SK-N-MC (cell line): Measurements from ENCODE around the gene MMP24OS.

Source experiments
- DNase-seq: peaks from one replicate; pipeline ENCODE4 v3.0.0-alpha.2; 2011; ENCODE audit warnings: low read depth, low spot score
- H3K27ac ChIP-seq: fragments of 200-600 bp; sonication (generic); 2 replicates; pipeline ENCODE4 v1.5.1; 2016; ENCODE audit warnings: mixed run types
- H3K36me3 ChIP-seq: fragments of 200-600 bp; sonication (generic); 2 replicates; pipeline ENCODE4 v1.6.1; 2017; ENCODE audit warnings: antibody characterized with exemption, low read length, mixed read lengths; ENCODE audit not compliant: insufficient read depth
- H3K4me3 ChIP-seq: fragments of 200-600 bp; sonication (generic); 2 replicates; pipeline ENCODE4 v1.5.1; 2016
- H3K9ac ChIP-seq: fragments of 200-600 bp; sonication (generic); 2 replicates; pipeline ENCODE4 v1.8.0; 2017; ENCODE audit warnings: mixed run types, mixed read lengths; ENCODE audit not compliant: insufficient read length
- H3K9me3 ChIP-seq: fragments of 200-600 bp; sonication (generic); 2 replicates; pipeline ENCODE4 v1.6.1; 2017; ENCODE audit warnings: low read depth, mild to moderate bottlenecking, antibody characterized with exemption, low read length, moderate library complexity, mixed read lengths
- EZH2 ChIP-seq: fragments of 200-600 bp; sonication (generic); IDR thresholded peaks from one replicate; pipeline ENCODE4 v1.6.1; 2017; ENCODE audit warnings: antibody characterized with exemption
- FOXP2 ChIP-seq: optimal IDR thresholded peaks from 2 replicates; pipeline ENCODE3; 2011; ENCODE audit warnings: mild to moderate bottlenecking, moderate library complexity; ENCODE audit not compliant: insufficient read depth; ENCODE audit errors: extremely low read length, control extremely low read depth
- POLR2AphosphoS5 ChIP-seq: IDR thresholded peaks from 2 replicates; pipeline ENCODE4 v1.6.1; 2012; ENCODE audit warnings: mild to moderate bottlenecking, low read depth, low read length, borderline replicate concordance

The MMP24OS gene

DNA sequence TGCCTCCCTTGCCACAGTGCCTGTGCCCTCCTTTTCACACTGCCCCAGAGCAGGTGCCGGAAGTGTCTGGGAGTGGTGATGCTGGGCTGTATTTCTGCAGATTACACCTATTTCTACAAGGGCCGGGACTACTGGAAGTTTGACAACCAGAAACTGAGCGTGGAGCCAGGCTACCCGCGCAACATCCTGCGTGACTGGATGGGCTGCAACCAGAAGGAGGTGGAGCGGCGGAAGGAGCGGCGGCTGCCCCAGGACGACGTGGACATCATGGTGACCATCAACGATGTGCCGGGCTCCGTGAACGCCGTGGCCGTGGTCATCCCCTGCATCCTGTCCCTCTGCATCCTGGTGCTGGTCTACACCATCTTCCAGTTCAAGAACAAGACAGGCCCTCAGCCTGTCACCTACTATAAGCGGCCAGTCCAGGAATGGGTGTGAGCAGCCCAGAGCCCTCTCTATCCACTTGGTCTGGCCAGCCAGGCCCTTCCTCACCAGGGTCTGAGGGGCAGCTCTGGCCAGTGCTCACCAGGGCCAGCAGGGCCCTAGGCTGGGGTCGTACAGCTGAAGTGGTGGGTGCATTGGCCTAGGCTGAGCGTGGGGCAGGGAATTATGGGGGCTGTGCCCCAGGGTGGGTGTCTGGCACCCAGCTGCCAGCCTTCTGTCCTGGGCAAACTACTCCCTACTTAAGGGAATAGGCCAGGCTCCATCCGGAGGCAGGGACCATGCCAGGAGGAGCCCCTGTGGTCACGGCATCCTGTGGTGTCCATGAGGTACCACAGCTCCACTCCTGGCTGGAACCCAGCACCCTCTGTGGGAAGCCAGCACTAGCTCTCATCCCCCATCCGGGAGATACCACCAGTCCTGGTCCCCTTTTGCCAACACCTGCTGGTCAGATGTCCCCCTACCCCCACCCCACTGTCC is 3.5 kb downstream of the MMP24OS start:
- H3K36me3 ChIP-seq: peaks cover 13% of the 10 kb centered on the region; the same call in 1 of the 2 replicates
- H3K4me3 ChIP-seq: no peak overlapping the region
- H3K27ac ChIP-seq: no peak overlapping the region
- no peak for TF ChIP-seq FOXP2
- no peak for TF ChIP-seq POLR2AphosphoS5
- TF ChIP-seq EZH2: no peak
- no peaks in the 10 kb centered on the region for H3K9me3 ChIP-seq
- no peak overlapping the region for H3K9ac ChIP-seq
- no peak for DNase-seq

DNA sequence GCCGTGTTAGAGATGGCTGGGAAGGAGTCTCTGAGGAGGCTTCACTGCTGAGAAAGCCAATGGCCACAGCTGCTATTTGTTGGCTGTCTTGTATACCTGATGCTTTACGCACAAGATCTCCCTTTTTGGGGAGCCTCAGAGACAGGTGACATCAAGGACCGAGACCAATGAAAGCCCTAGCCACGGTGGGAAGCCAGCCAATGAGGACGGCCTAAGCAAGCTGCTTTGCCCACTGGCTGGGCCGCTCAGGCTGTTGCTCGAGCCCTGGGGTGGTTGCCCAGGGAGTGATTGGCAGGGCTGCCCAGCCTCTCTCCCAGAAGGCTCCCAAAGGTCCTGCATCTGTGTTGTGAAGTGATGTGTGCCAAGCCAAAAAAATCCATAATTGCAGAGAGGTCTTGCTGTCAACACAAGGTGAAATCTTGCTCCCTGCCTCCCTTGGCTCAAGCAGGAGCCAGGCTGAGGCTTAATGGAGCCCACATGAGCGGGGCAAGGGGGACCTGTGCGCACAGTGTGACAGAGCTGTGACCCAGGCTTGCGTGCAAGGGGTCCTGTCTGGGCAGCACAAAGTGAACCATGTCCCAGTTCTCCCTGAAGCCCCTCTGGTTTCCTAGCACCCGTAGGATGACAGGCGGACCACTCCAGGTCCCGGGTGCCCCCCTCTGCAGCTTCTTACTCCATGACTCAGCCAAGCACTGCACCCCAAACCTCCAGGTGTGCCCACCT is 4.3 kb downstream of the MMP24OS start:
- Histone ChIP-seq H3K36me3 (peaks cover 4% of the 10 kb centered on the region; the same call in 1 of the 2 replicates), H3K9me3 (no peaks in the 10 kb centered on the region), H3K9ac (no peak overlapping the region), H3K4me3 (no peak overlapping the region), H3K27ac (no peak overlapping the region)
- TF ChIP-seq EZH2 (no peak), POLR2AphosphoS5 (no peak), FOXP2 (no peak)
- no peak for DNase-seq

DNA sequence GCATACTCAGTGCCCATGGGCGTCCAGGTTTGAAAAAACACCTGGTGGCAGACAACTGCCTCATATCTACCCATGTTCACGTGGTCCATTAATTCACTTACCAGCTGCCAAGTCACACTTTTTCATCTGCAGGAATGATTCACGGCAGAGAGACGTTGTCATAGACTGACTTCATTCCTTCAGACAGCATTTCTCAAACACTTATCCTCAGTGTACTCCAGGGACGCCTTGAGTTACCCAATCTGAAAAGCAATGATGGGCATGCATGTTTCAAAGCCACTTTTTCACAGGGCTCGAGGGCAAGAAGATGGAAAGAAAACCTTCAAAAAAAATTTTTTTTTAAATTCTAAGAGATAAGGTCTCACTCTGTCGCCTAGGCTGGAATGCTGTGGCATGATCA is 6.0 kb downstream of the MMP24OS start:
- Histone ChIP-seq H3K4me3 (no peak overlapping the region), H3K9me3 (no peaks in the 10 kb centered on the region), H3K27ac (no peak overlapping the region), H3K9ac (no peak overlapping the region), H3K36me3 (no peaks in the 10 kb centered on the region)
- no peak for DNase-seq
- TF ChIP-seq EZH2 (no peak), FOXP2 (no peak), POLR2AphosphoS5 (no peak)

DNA sequence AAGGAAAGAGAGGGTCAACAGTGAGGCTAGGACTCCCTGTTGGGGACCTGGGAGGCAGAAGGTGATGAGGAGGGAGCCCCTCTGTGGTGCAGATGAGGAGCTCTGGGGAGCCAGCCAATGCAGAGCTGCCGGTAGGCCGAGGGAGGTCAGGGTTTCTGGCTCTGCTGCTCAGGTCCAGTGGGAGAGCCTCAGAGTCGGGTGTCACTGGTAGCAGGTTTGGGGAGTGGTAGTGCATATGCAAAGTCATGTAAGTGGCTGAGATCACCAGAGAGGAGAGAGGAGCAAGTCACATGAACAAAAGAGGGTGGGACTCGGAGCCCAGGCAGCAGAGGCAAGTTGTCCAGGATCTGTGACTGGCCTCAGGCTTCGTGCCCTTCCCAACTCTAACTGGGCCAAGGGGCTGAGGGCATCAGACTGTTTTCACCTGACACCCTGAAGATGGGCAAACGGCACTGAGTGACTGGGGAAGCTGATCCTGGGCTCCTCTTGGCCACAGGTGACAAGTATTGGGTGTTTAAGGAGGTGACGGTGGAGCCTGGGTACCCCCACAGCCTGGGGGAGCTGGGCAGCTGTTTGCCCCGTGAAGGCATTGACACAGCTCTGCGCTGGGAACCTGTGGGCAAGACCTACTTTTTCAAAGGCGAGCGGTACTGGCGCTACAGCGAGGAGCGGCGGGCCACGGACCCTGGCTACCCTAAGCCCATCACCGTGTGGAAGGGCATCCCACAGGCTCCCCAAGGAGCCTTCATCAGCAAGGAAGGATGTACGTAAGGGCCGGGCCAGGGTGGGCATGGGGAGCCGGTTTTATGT is 6.6 kb downstream of the MMP24OS start:
- TF ChIP-seq POLR2AphosphoS5 (no peak), EZH2 (no peak), FOXP2 (no peak)
- H3K9ac ChIP-seq: no peak overlapping the region
- H3K9me3 ChIP-seq: no peaks in the 10 kb centered on the region
- no peak overlapping the region for H3K27ac ChIP-seq
- no peaks in the 10 kb centered on the region for H3K36me3 ChIP-seq
- no peak overlapping the region for H3K4me3 ChIP-seq
- DNase-seq: no peak

DNA sequence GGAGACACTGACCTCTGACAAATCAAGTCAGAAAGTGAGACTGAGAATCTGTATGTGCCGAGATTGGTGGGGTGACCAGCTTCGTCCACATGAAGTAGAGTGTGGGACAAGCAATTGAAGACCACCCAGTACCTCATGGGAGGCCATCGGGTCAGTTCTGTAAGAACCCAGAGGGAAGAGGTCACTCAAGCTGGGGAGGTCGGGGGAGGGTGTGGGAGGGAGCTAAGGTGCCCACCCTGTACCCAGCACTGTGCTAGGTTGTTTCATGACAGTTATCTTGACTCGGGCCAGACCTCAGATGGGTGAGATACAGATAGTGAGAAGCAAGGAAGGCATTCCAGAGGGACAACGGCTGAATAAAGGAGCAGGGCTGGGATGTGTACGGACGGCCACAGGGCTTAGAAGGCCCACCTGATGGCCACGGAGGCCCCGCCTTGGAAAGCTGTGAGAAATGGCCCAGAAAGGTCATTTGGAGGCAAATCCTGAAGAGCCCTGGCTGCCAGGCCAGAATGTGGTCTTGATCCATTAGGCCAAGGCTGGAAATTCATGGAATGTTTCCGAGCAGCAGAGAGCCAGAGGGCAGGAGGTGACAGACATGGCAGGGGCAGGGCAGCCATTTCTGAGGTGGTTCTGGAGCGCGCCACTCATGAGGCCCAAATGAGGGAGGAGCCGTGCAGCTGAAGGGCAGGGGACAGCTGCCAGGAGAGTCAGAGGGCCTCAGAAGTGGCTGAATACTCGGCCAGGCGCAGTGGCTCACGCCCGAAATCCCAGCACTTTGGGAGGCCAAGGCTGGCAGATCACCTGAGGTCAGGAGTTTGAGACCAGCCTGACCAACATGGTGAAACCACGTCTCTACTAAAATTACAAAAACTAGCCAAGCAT is 7.7 kb downstream of the MMP24OS start:
- no peak overlapping the region for H3K27ac ChIP-seq
- H3K9ac ChIP-seq: no peak overlapping the region
- H3K4me3 ChIP-seq: no peak overlapping the region
- H3K9me3 ChIP-seq: no peaks in the 10 kb centered on the region
- no peak for DNase-seq
- H3K36me3 ChIP-seq: no peaks in the 10 kb centered on the region
- TF ChIP-seq EZH2: no peak
- no peak for TF ChIP-seq FOXP2
- no peak for TF ChIP-seq POLR2AphosphoS5

- no peak overlapping the region for H3K4me3 ChIP-seq
- no peaks in the 10 kb centered on the region for H3K36me3 ChIP-seq
- DNase-seq: no peak
- TF ChIP-seq EZH2 (no peak), FOXP2 (no peak), POLR2AphosphoS5 (no peak)
- H3K9ac ChIP-seq: no peak overlapping the region
- H3K27ac ChIP-seq: no peak overlapping the region
- H3K9me3 ChIP-seq: no peaks in the 10 kb centered on the region
These were observed 8.7 kb downstream of the MMP24OS start for GRCh38 chr20:35269055-35269781.

GRCh38 chr20:35267092-35267491 is 10.8 kb downstream of the MMP24OS start:
- H3K9ac ChIP-seq: no peak overlapping the region
- no peak overlapping the region for H3K27ac ChIP-seq
- TF ChIP-seq EZH2: no peak
- no peak for TF ChIP-seq FOXP2
- TF ChIP-seq POLR2AphosphoS5: no peak
- no peak overlapping the region for H3K4me3 ChIP-seq
- H3K36me3 ChIP-seq: no peaks in the 10 kb centered on the region
- DNase-seq: no peak
- no peaks in the 10 kb centered on the region for H3K9me3 ChIP-seq
